ENCODE results near the gene CDK15. TPM values are rescaled to one million over a fixed set of nuclear protein-coding genes. Genes with fewer than 3 reads are reported as not detected.

The CDK15 gene
- total RNA-seq, 1 experiment from 2014 or later = not detected

- TF ChIP-seq SP1 (IDR thresholded peaks at IDR 0.05; ENCODE audit: low read depth) = no peak
- no peak for TF ChIP-seq EZH2 (IDR thresholded peaks at IDR 0.05)
- TF ChIP-seq SRF (IDR thresholded peaks at IDR 0.05; ENCODE audit: low read depth) = no peak
- TF ChIP-seq, protein P1, sequence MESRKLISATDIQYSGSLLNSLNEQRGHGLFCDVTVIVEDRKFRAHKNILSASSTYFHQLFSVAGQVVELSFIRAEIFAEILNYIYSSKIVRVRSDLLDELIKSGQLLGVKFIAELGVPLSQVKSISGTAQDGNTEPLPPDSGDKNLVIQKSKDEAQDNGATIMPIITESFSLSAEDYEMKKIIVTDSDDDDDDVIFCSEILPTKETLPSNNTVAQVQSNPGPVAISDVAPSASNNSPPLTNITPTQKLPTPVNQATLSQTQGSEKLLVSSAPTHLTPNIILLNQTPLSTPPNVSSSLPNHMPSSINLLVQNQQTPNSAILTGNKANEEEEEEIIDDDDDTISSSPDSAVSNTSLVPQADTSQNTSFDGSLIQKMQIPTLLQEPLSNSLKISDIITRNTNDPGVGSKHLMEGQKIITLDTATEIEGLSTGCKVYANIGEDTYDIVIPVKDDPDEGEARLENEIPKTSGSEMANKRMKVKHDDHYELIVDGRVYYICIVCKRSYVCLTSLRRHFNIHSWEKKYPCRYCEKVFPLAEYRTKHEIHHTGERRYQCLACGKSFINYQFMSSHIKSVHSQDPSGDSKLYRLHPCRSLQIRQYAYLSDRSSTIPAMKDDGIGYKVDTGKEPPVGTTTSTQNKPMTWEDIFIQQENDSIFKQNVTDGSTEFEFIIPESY (IDR thresholded peaks at IDR 0.05; ENCODE audit: extremely low read depth, insufficient replicate concordance, low read length) = no peak
- TF ChIP-seq POLR2A (IDR thresholded peaks at IDR 0.05; ENCODE audit: borderline replicate concordance, extremely low read depth, insufficient read depth, insufficient read length) = no peak
Measured at GRCh38 chr2:201938781-201939180, 132.4 kb downstream of the CDK15 start (continued).

- no peak for ATAC-seq
- Histone ChIP-seq H2AFZ (ENCODE audit: low read depth, low read length, poor library complexity, severe bottlenecking) (no peak overlapping the region), H3K9me2 (ENCODE audit: insufficient read depth) (no peaks in the 10 kb centered on the region), H3K4me2 (ENCODE audit: low read length) (no peak overlapping the region), H3K27ac (ENCODE audit: low read depth, low read length) (no peak overlapping the region), H3K9me3 (ENCODE audit: control insufficient read depth in 1 of 2, insufficient read depth in 1 of 2, low read depth in 1 of 2, low read length in 2 of 2) (no peaks in the 10 kb centered on the region), H3K79me2 (ENCODE audit: insufficient read depth, low read length) (no peaks in the 10 kb centered on the region), H4K20me1 (ENCODE audit: insufficient read depth) (no peaks in the 10 kb centered on the region), H3K4me3 (replicated peaks in 1 of 2; ENCODE audit: low read depth in 1 of 2, low read length in 2 of 2) (no peak overlapping the region), H3K9ac (ENCODE audit: low read length) (no peak overlapping the region), H3K27me3 (ENCODE audit: insufficient read depth, low read length) (peaks cover 9% of the 10 kb centered on the region; the same call in 1 of the 2 replicates), H3K4me1 (ENCODE audit: control insufficient read depth in 1 of 2, insufficient read depth in 2 of 2, low read length in 2 of 2) (no peaks in the 10 kb centered on the region), H3K36me3 (ENCODE audit: control insufficient read depth in 1 of 2, insufficient read depth in 2 of 2, low read length in 2 of 2) (no peaks in the 10 kb centered on the region)
- ChIA-PET RAD21 (ENCODE audit: low non-redundant PET in 1 of 2, low total read pairs in 2 of 2, uncharacterized antibody in 2 of 2, unreplicated experiment in 2 of 2) (no interaction called here), POLR2A (no interaction called here), CTCF (no interaction called here)
- no peak for TF ChIP-seq CEBPB (IDR thresholded peaks at IDR 0.05; ENCODE audit: low read depth)
- no peak for TF ChIP-seq SIN3A (IDR thresholded peaks at IDR 0.05; ENCODE audit: low read depth)
- TF ChIP-seq EGR1 (IDR thresholded peaks at IDR 0.05; ENCODE audit: low read depth) = no peak
- no peak for TF ChIP-seq EZH2phosphoT487 (IDR thresholded peaks at IDR 0.05; ENCODE audit: borderline replicate concordance)
- TF ChIP-seq ELF1 (IDR thresholded peaks at IDR 0.05; ENCODE audit: borderline replicate concordance, low read depth) = no peak
- no peak for TF ChIP-seq CBX3 (IDR thresholded peaks at IDR 0.05; ENCODE audit: low read depth)
- no peak for TF ChIP-seq FOSL1 (IDR thresholded peaks at IDR 0.05; ENCODE audit: low read depth)
- TF ChIP-seq YY1 (IDR thresholded peaks at IDR 0.05; ENCODE audit: extremely low read depth, insufficient replicate concordance, low read depth, low read length) = no peak
- no peak for TF ChIP-seq TCF7L2 (IDR thresholded peaks at IDR 0.05; ENCODE audit: borderline replicate concordance, extremely low read depth, insufficient read depth, insufficient read length)
- no peak for TF ChIP-seq MAX (IDR thresholded peaks at IDR 0.05)
- TF ChIP-seq REST (IDR thresholded peaks at IDR 0.05; ENCODE audit: low read depth) = no peak
- TF ChIP-seq SRF (IDR thresholded peaks at IDR 0.05; ENCODE audit: low read depth) = no peak
- no peak for TF ChIP-seq SP1 (IDR thresholded peaks at IDR 0.05; ENCODE audit: low read depth)
- intact Hi-C loops (cut with micrococcal nuclease) = no loop called here
- no TSS peak for BruUV-seq (replicated peaks)
- DNase-seq (ENCODE audit: low read depth, low spot score) = no peak
Measured at GRCh38 chr2:201939453-201939941, 133.2 kb downstream of the CDK15 start.

All from HCT116 (cell line).